ENCODE data around the gene FAM117A.

The FAM117A gene

GRCh38 chr17:49715216-49715615, 48.7 kb downstream of the FAM117A start:
- no peak for FAIRE-seq
- DNase-seq (ENCODE audit: insufficient read length, low spot score), result no peak

GRCh38 chr17:49708515-49709183, 55.3 kb downstream of the FAM117A start:
- FAIRE-seq (no peak), DNase-seq (ENCODE audit: insufficient read length, low spot score) (no peak)

- peak; percentile 98 for FAIRE-seq
These were observed 56.1 kb downstream of the FAM117A start, which contains the start of gene SLC35B1 for GRCh38 chr17:49707608-49708514. Gene SLC35B1, minus strand, starts transcription at chr17:49707964. Its CDS starts 131 bp downstream, at chr17:49707833.

GRCh38 chr17:49707246-49707607, 56.7 kb downstream of the FAM117A start:
- DNase-seq (ENCODE audit: insufficient read length, low spot score), result no peak
- no peak for FAIRE-seq

More at GRCh38 chr17:49707608-49708514, 56.1 kb downstream of the FAM117A start, which contains the start of gene SLC35B1:
- peak; percentile 100 for DNase-seq (ENCODE audit: insufficient read length, low spot score)

GRCh38 chr17:49705254-49705653, 58.7 kb downstream of the FAM117A start:
- DNase-seq (ENCODE audit: insufficient read length, low spot score) (no peak), FAIRE-seq (no peak)

- DNase-seq (ENCODE audit: insufficient read length, low spot score) (peak; percentile 51), FAIRE-seq (peak; percentile 80)
These were observed 60.2 kb downstream of the FAM117A start for GRCh38 chr17:49703557-49704277.

GRCh38 chr17:49700960-49701359, 63.0 kb downstream of the FAM117A start:
- DNase-seq (ENCODE audit: insufficient read length, low spot score) (no peak), FAIRE-seq (no peak)

- DNase-seq (ENCODE audit: insufficient read length, low spot score), result no peak
- no peak for FAIRE-seq
These were observed 63.9 kb downstream of the FAM117A start for GRCh38 chr17:49699966-49700575.

GRCh38 chr17:49698005-49698404, 65.9 kb downstream of the FAM117A start:
- no peak for DNase-seq (ENCODE audit: insufficient read length, low spot score)
- no peak for FAIRE-seq

GRCh38 chr17:49696233-49696761, 67.6 kb downstream of the FAM117A start:
- DNase-seq (ENCODE audit: insufficient read length, low spot score), result no peak
- no peak for FAIRE-seq

- no peak for DNase-seq (ENCODE audit: insufficient read length, low spot score)
- no peak for FAIRE-seq
These were observed 68.2 kb downstream of the FAM117A start for GRCh38 chr17:49695698-49696232.

GRCh38 chr17:49694847-49695697, 68.9 kb downstream of the FAM117A start:
- FAIRE-seq (no peak), DNase-seq (ENCODE audit: insufficient read length, low spot score) (peak; percentile 57)

GRCh38 chr17:49692751-49693150, 71.2 kb downstream of the FAM117A start:
- no peak for FAIRE-seq
- DNase-seq (ENCODE audit: insufficient read length, low spot score), result no peak

GRCh38 chr17:49691677-49692191, 72.2 kb downstream of the FAM117A start:
- FAIRE-seq, result no peak
- no peak for DNase-seq (ENCODE audit: insufficient read length, low spot score)

- FAIRE-seq (no peak), DNase-seq (ENCODE audit: insufficient read length, low spot score) (no peak)
These were observed 72.8 kb downstream of the FAM117A start for GRCh38 chr17:49691086-49691676.

GRCh38 chr17:49690256-49690655, 73.7 kb downstream of the FAM117A start:
- no peak for FAIRE-seq
- no peak for DNase-seq (ENCODE audit: insufficient read length, low spot score)

- FAIRE-seq (no peak), DNase-seq (ENCODE audit: insufficient read length, low spot score) (no peak)
These were observed 75.1 kb downstream of the FAM117A start for GRCh38 chr17:49688848-49689247.

- DNase-seq (ENCODE audit: insufficient read length, low spot score), result peak; percentile 37
- no peak for FAIRE-seq
These were observed 75.9 kb downstream of the FAM117A start for GRCh38 chr17:49687878-49688491.
